GM19043 (cell line): ENCODE measurements around the gene TMED6.

Source experiments
- ATAC-seq: cut with Tn5 transposase; IDR thresholded peaks from one replicate; pipeline ENCODE4 v1.9.1; 2021; ENCODE audit warnings: low read depth; ENCODE audit not compliant: unreplicated experiment

The TMED6 gene

GRCh38 chr16:69324585-69325253 lies 26.9 kb downstream of the TMED6 start:
- ATAC-seq: no peak

GRCh38 chr16:69324013-69324531 lies 27.5 kb downstream of the TMED6 start:
- no peak for ATAC-seq

GRCh38 chr16:69323415-69323814 lies 28.2 kb downstream of the TMED6 start:
- ATAC-seq: no peak

GRCh38 chr16:69322343-69322742 lies 29.2 kb downstream of the TMED6 start:
- no peak for ATAC-seq

GRCh38 chr16:69321080-69321479 lies 30.5 kb downstream of the TMED6 start:
- ATAC-seq: no peak

- ATAC-seq: no peak
These were observed 30.9 kb downstream of the TMED6 start for GRCh38 chr16:69320740-69321073.

GRCh38 chr16:69319826-69320739 lies 31.5 kb downstream of the TMED6 start:
- no peak for ATAC-seq

- ATAC-seq: no peak
These were observed 32.2 kb downstream of the TMED6 start for GRCh38 chr16:69319381-69319780.

- no peak for ATAC-seq
These were observed 32.7 kb downstream of the TMED6 start for GRCh38 chr16:69318911-69319289.

- ATAC-seq: no peak
These were observed 33.2 kb downstream of the TMED6 start for GRCh38 chr16:69318177-69318910.

GRCh38 chr16:69316595-69317034 lies 35.0 kb downstream of the TMED6 start:
- ATAC-seq: no peak

- ATAC-seq: no peak
These were observed 35.9 kb downstream of the TMED6 start for GRCh38 chr16:69315486-69316311.

GRCh38 chr16:69314534-69314933 lies 37.1 kb downstream of the TMED6 start:
- no peak for ATAC-seq

GRCh38 chr16:69313469-69313868 lies 38.1 kb downstream of the TMED6 start:
- no peak for ATAC-seq

- peak; percentile 25 for ATAC-seq
These were observed 39.8 kb downstream of the TMED6 start for GRCh38 chr16:69311533-69312387.

- ATAC-seq: peak; percentile 95
These were observed 40.7 kb downstream of the TMED6 start, which contains the start of gene VPS4A for GRCh38 chr16:69310653-69311532. Gene VPS4A (plus strand): TSS chr16:69311350. CDS start chr16:69311512, 162 bp downstream.

GRCh38 chr16:69309316-69309715 lies 42.3 kb downstream of the TMED6 start:
- ATAC-seq: no peak

GRCh38 chr16:69307856-69308255 lies 43.7 kb downstream of the TMED6 start:
- no peak for ATAC-seq
